SK-N-MC (cell line): ENCODE results near the gene CBX5.
"Not testable (repeated sequence)": the region's sequence is repeated elsewhere in the genome, so short reads cannot be mapped to it uniquely, and the experiment has no call there.

ENCODE experiments used
- EZH2 ChIP-seq: fragments of 200-600 bp; sonication (generic); IDR thresholded peaks from one replicate; pipeline ENCODE4 v1.6.1; 2017; ENCODE audit warnings: antibody characterized with exemption
- FOXP2 ChIP-seq: optimal IDR thresholded peaks from 2 replicates; pipeline ENCODE3; 2011; ENCODE audit warnings: mild to moderate bottlenecking, moderate library complexity; ENCODE audit not compliant: insufficient read depth; ENCODE audit errors: extremely low read length, control extremely low read depth
- POLR2AphosphoS5 ChIP-seq: IDR thresholded peaks from 2 replicates; pipeline ENCODE4 v1.6.1; 2012; ENCODE audit warnings: mild to moderate bottlenecking, low read depth, low read length, borderline replicate concordance

DNA sequence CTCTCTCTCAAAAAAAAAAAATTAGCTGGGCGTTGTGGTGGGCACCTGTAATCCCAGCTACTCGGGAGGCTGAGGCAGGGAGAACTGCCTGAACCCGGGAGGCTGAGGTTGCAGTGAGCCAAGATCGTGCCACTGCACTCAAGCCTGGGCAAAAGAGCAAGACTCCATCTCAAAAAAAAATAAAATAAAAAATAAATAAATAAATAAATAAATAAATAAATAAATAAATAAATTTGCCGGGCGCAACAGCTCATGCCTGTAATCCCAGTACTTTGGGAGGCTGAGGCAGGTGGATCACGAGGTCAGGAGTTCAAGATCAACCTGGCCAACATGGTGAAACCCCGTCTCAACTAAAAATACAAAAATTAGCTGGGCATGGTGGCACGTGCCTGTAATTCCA, 94.6 kb downstream of the CBX5 start:
- TF ChIP-seq EZH2, POLR2AphosphoS5, FOXP2: not testable (repeated sequence)
